Lower leg skin (tissue), 3 donors: ENCODE data around the gene CFAP74.

Experiments used
- POLR2A ChIP-seq, 2 donors: fragments of 450-650 bp; IDR thresholded peaks; one replicate each; pipeline ENCODE4 v1.6.1; 2016 to 2017; ENCODE audit warnings: antibody characterized with exemption in 2 of 2, mild to moderate bottlenecking in 1 of 2, moderate library complexity in 1 of 2
- TF ChIP-seq, protein P1 (sequence below), 3 donors: fragments of 450-650 bp; IDR thresholded peaks; one replicate each; pipeline ENCODE4 v1.5.1; 2016; ENCODE audit warnings: antibody characterized with exemption in 3 of 3, mild to moderate bottlenecking in 3 of 3, moderate library complexity in 2 of 3

DNA sequence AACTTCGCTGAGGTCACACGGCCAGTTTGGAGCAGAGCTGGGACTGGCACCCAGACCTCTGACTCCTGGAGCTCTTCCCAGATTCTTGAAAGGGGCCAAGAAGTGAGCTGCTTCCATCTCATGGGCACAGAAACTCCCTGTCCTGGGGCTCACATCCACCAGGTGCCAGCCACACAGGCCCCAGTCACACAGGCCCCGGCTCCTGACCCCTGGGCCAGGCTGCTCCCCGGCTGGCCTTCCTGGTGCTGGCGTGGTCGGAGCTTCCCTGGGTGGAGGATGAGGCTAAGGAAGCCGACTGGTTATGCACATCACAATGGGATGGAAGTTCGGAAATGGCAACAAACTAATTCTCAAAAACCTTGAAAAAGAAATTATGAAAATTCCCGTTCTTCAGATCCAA lies 12.5 kb upstream of the CFAP74 start:
- TF ChIP-seq, protein P1, sequence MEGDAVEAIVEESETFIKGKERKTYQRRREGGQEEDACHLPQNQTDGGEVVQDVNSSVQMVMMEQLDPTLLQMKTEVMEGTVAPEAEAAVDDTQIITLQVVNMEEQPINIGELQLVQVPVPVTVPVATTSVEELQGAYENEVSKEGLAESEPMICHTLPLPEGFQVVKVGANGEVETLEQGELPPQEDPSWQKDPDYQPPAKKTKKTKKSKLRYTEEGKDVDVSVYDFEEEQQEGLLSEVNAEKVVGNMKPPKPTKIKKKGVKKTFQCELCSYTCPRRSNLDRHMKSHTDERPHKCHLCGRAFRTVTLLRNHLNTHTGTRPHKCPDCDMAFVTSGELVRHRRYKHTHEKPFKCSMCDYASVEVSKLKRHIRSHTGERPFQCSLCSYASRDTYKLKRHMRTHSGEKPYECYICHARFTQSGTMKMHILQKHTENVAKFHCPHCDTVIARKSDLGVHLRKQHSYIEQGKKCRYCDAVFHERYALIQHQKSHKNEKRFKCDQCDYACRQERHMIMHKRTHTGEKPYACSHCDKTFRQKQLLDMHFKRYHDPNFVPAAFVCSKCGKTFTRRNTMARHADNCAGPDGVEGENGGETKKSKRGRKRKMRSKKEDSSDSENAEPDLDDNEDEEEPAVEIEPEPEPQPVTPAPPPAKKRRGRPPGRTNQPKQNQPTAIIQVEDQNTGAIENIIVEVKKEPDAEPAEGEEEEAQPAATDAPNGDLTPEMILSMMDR (IDR thresholded peaks at IDR 0.05) = no peak
- no peak for TF ChIP-seq POLR2A (IDR thresholded peaks at IDR 0.05)
